ENCODE data around the gene TMEM163. TPM values are rescaled to one million over a fixed set of nuclear protein-coding genes. Genes with fewer than 3 reads are reported as not detected.

TMEM163 gene
- polyA plus RNA-seq, 1 donor from 2014 or later: 3.5 TPM

GRCh38 chr2:134540990-134541389 lies 177.8 kb downstream of the TMEM163 start:
- TF ChIP-seq RAD21 (conservative IDR thresholded peaks at IDR 0.05) (no peak), POLR2AphosphoS5 (IDR thresholded peaks at IDR 0.05) (no peak), EZH2 (IDR thresholded peaks at IDR 0.05; ENCODE audit: borderline replicate concordance, insufficient read depth, low read length, poor library complexity, severe bottlenecking) (no peak), SMC3 (conservative IDR thresholded peaks at IDR 0.05; ENCODE audit: poor library complexity) (no peak), EP300 (conservative IDR thresholded peaks at IDR 0.05; ENCODE audit: poor library complexity, severe bottlenecking) (no peak), MXI1 (conservative IDR thresholded peaks at IDR 0.05; ENCODE audit: poor library complexity, severe bottlenecking) (no peak), CTCF (IDR thresholded peaks at IDR 0.05; ENCODE audit: poor library complexity, severe bottlenecking) (no peak), REST (IDR thresholded peaks at IDR 0.05; ENCODE audit: borderline replicate concordance) (no peak), TAF1 (IDR thresholded peaks at IDR 0.05; ENCODE audit: low read depth) (no peak)
- Histone ChIP-seq H3K4me2 (ENCODE audit: low read length) (no peak overlapping the region), H3K79me2 (replicated peaks; ENCODE audit: insufficient read depth, low read length) (no peaks in the 10 kb centered on the region), H3K9ac (ENCODE audit: low read length) (no peak overlapping the region), H3K27ac (ENCODE audit: low read length) (no peak overlapping the region), H2AFZ (ENCODE audit: low read depth, low read length) (no peak overlapping the region), H3K27me3 (ENCODE audit: insufficient read depth, low read depth, low read length) (no peaks in the 10 kb centered on the region), H3K4me3 (ENCODE audit: low read length) (no peak overlapping the region), H3K9me2 (ENCODE audit: insufficient read depth, low read length) (no peaks in the 10 kb centered on the region), H4K20me1 (ENCODE audit: insufficient read depth) (no peaks in the 10 kb centered on the region), H3K9me3 (ENCODE audit: low read length) (no peaks in the 10 kb centered on the region), H3F3A (ENCODE audit: insufficient read depth, low read length, poor library complexity, severe bottlenecking) (no peaks in the 10 kb centered on the region), H3K36me3 (ENCODE audit: insufficient read depth, low read length) (no peaks in the 10 kb centered on the region)

- no peaks in the 10 kb centered on the region for H3K79me2 ChIP-seq (replicated peaks; ENCODE audit: insufficient read depth, low read length)
- H4K20me1 ChIP-seq (ENCODE audit: insufficient read depth): no peaks in the 10 kb centered on the region
- H3K4me3 ChIP-seq (ENCODE audit: low read length): no peak overlapping the region
- H3K4me2 ChIP-seq (ENCODE audit: low read length): no peak overlapping the region
- H3F3A ChIP-seq (ENCODE audit: insufficient read depth, low read length, poor library complexity, severe bottlenecking): no peaks in the 10 kb centered on the region
- H2AFZ ChIP-seq (ENCODE audit: low read depth, low read length): no peak overlapping the region
- H3K36me3 ChIP-seq (ENCODE audit: insufficient read depth, low read length): no peaks in the 10 kb centered on the region
- H3K9me2 ChIP-seq (ENCODE audit: insufficient read depth, low read length): no peaks in the 10 kb centered on the region
- H3K9me3 ChIP-seq (ENCODE audit: low read length): no peaks in the 10 kb centered on the region
- no peaks in the 10 kb centered on the region for H3K27me3 ChIP-seq (ENCODE audit: insufficient read depth, low read depth, low read length)
- H3K9ac ChIP-seq (ENCODE audit: low read length): no peak overlapping the region
- H3K27ac ChIP-seq (ENCODE audit: low read length): no peak overlapping the region
- no peak for TF ChIP-seq EZH2 (IDR thresholded peaks at IDR 0.05; ENCODE audit: borderline replicate concordance, insufficient read depth, low read length, poor library complexity, severe bottlenecking)
- no peak for TF ChIP-seq RAD21 (conservative IDR thresholded peaks at IDR 0.05)
- TF ChIP-seq POLR2AphosphoS5 (IDR thresholded peaks at IDR 0.05): no peak
These were observed 178.8 kb downstream of the TMEM163 start for GRCh38 chr2:134539981-134540380.

- no peaks in the 10 kb centered on the region for H3F3A ChIP-seq (ENCODE audit: insufficient read depth, low read length, poor library complexity, severe bottlenecking)
- no peak for TF ChIP-seq REST (IDR thresholded peaks at IDR 0.05; ENCODE audit: borderline replicate concordance)
- TF ChIP-seq MXI1 (conservative IDR thresholded peaks at IDR 0.05; ENCODE audit: poor library complexity, severe bottlenecking): no peak
- TF ChIP-seq SMC3 (conservative IDR thresholded peaks at IDR 0.05; ENCODE audit: poor library complexity): no peak
- no peak for TF ChIP-seq EP300 (conservative IDR thresholded peaks at IDR 0.05; ENCODE audit: poor library complexity, severe bottlenecking)
- TF ChIP-seq POLR2AphosphoS5 (IDR thresholded peaks at IDR 0.05): no peak
- no peak for TF ChIP-seq TAF1 (IDR thresholded peaks at IDR 0.05; ENCODE audit: low read depth)
- TF ChIP-seq CTCF (IDR thresholded peaks at IDR 0.05; ENCODE audit: poor library complexity, severe bottlenecking): no peak
- TF ChIP-seq EZH2 (IDR thresholded peaks at IDR 0.05; ENCODE audit: borderline replicate concordance, insufficient read depth, low read length, poor library complexity, severe bottlenecking): no peak
- no peak for TF ChIP-seq RAD21 (conservative IDR thresholded peaks at IDR 0.05)
- no peak overlapping the region for H3K4me3 ChIP-seq (ENCODE audit: low read length)
- H3K79me2 ChIP-seq (replicated peaks; ENCODE audit: insufficient read depth, low read length): no peaks in the 10 kb centered on the region
- H3K36me3 ChIP-seq (ENCODE audit: insufficient read depth, low read length): no peaks in the 10 kb centered on the region
- H3K27ac ChIP-seq (ENCODE audit: low read length): no peak overlapping the region
- H2AFZ ChIP-seq (ENCODE audit: low read depth, low read length): no peak overlapping the region
- H3K9ac ChIP-seq (ENCODE audit: low read length): no peak overlapping the region
- no peaks in the 10 kb centered on the region for H3K27me3 ChIP-seq (ENCODE audit: insufficient read depth, low read depth, low read length)
- no peaks in the 10 kb centered on the region for H3K9me2 ChIP-seq (ENCODE audit: insufficient read depth, low read length)
- H3K9me3 ChIP-seq (ENCODE audit: low read length): no peaks in the 10 kb centered on the region
- H4K20me1 ChIP-seq (ENCODE audit: insufficient read depth): no peaks in the 10 kb centered on the region
- no peak overlapping the region for H3K4me2 ChIP-seq (ENCODE audit: low read length)
These were observed 181.1 kb downstream of the TMEM163 start for GRCh38 chr2:134537702-134538101.
